ENCODE results near the gene PRSS35. TPM values are rescaled to one million over a fixed set of nuclear protein-coding genes. Genes with fewer than 3 reads are reported as not detected.

The PRSS35 gene
- total RNA-seq (2021; fragmentation: NEBNext Ultra II Directional; extraction: Animal tissue kit (Norgen Biotek cat#: 25700)): 2.3 and 2.9 TPM in 2 replicates
- polyA plus RNA-seq (2011; rRNA removed): 0.58 and 1.3 TPM in 2 replicates
- 1.2 TPM for polyA plus RNA-seq (2011; cell fraction: cytosol; rRNA removed)
- 0.46 TPM for polyA plus RNA-seq (2011; cell fraction: nucleus; rRNA removed)
- 2.7 to 3.2 TPM (median 3.0 TPM) in 4 replicates for polyA plus RNA-seq (2012, experiment 1 of 2)
- 0.41 TPM for polyA plus RNA-seq (2012, experiment 2 of 2)
- polyA plus RNA-seq (2013, experiment 1 of 2): 2.6 TPM
- polyA plus RNA-seq (2013, experiment 2 of 2): 2.9 TPM
- 1.3 and 2.1 TPM in 2 replicates for polyA minus RNA-seq (2011; rRNA and poly(A)+ RNA removed)
- polyA minus RNA-seq (2011; cell fraction: cytosol; rRNA and poly(A)+ RNA removed): 0.73 TPM
- 0.80 TPM for polyA minus RNA-seq (2011; cell fraction: nucleus; rRNA and poly(A)+ RNA removed)
- long read RNA-seq, experiment 1, partial matches to known transcripts: 6 of 7 reads
- long read RNA-seq, experiment 1, other reads (novel, unspliced or antisense): 0 of 7 reads
- long read RNA-seq, experiment 2, partial matches to known transcripts: 0 of 7 reads
- long read RNA-seq, experiment 2, other reads (novel, unspliced or antisense): 4 of 7 reads

GRCh38 chr6:83511901-83512681, at the start of gene PRSS35:
Gene PRSS35, plus strand, starts transcription at chr6:83512534. Its CDS starts 10,908 bp downstream, at chr6:83523442.
- ChIA-PET CTCF (ENCODE audit: partially characterized antibody) (interaction anchor here (0.6 to 15.4 kb wide), 29 partner anchors 8 to 446 kb away, joined by 3 to 310 read pairs (median 4); partner anchors contain the start of genes DOP1A and UBE3D), POLR2A (ENCODE audit: partially characterized antibody) (interaction anchor here (0.9 to 2.0 kb wide), 3 partner anchors 82 to 294 kb away, joined by 3 to 7 read pairs (median 3); no protein-coding TSS in a partner anchor)
- FAIRE-seq (peak; percentile 42), DNase-seq (ENCODE audit: low read depth in 1 of 2, low spot score in 2 of 2) (peak; percentile 61 to 84)
- Histone ChIP-seq H3K27ac (ENCODE audit: low read depth, low read length) (no peak within 1 kb of the TSS), H3K79me2 (ENCODE audit: control insufficient read depth in 1 of 2, insufficient read depth in 2 of 2, low read length in 2 of 2) (no peaks in the 10 kb centered on the region), H4K5ac (ENCODE audit: insufficient read length, low read depth, low read length) (peak within 1 kb of the TSS; percentile 45), H2BK120ac (replicated peaks; ENCODE audit: low read depth, low read length) (peak within 1 kb of the TSS; percentile 76), H4K91ac (replicated peaks; ENCODE audit: insufficient read length, low read length) (no peak within 1 kb of the TSS), H3K27me3 (replicated peaks in 1 of 4; ENCODE audit: control insufficient read depth in 3 of 4, extremely low read depth in 1 of 4, insufficient read depth in 3 of 4, low read length in 3 of 4) (no peaks in the 10 kb centered on the region), H2AFZ (ENCODE audit: low read length) (peak within 1 kb of the TSS; percentile 99), H3K14ac (ENCODE audit: insufficient read length) (no peak within 1 kb of the TSS), H3K4ac (replicated peaks; ENCODE audit: insufficient read length, low read depth, low read length) (no peak within 1 kb of the TSS), H3K9ac (replicated peaks in 1 of 4; ENCODE audit: extremely low read depth in 1 of 4, low read depth in 3 of 4, low read length in 3 of 4) (peak within 1 kb of the TSS in 1 of 4 experiments; percentile 52; a peak in 1 of 7 replicates), H2AK5ac (ENCODE audit: low read depth, low read length) (no peak within 1 kb of the TSS), H3K4me1 (replicated peaks in 1 of 4; ENCODE audit: control insufficient read depth in 3 of 4, insufficient read depth in 4 of 4, low read length in 3 of 4) (peaks cover 0 to 3% (median 0%) of the 10 kb centered on the region in 4 experiments; a peak in 2 of 7 replicates), H3K79me1 (ENCODE audit: low read depth, low read length) (no peaks in the 10 kb centered on the region), H4K20me1 (replicated peaks in 1 of 2; ENCODE audit: control insufficient read depth in 1 of 2, insufficient read depth in 2 of 2, low read length in 2 of 2) (no peaks in the 10 kb centered on the region), H3K23me2 (ENCODE audit: low read depth, low read length) (peaks cover 10% of the 10 kb centered on the region), H4K8ac (ENCODE audit: extremely low read depth, insufficient read depth, low read length) (no peak within 1 kb of the TSS), H3K56ac (replicated peaks; ENCODE audit: insufficient read length, low read depth, low read length) (no peak within 1 kb of the TSS), H2BK20ac (ENCODE audit: low read length) (no peak within 1 kb of the TSS), H3K36me3 (ENCODE audit: control insufficient read depth in 2 of 4, insufficient read depth in 4 of 4, low read length in 3 of 4) (no peaks in the 10 kb centered on the region), H2BK12ac (ENCODE audit: low read depth, low read length) (peak within 1 kb of the TSS; percentile 80; the same call in 1 of the 2 replicates), H3K18ac (ENCODE audit: extremely low read depth, low read length) (peak within 1 kb of the TSS; percentile 71; the same call in 1 of the 2 replicates), H3K4me3 (ENCODE audit: extremely low read depth in 1 of 4, insufficient read depth in 2 of 4, low read depth in 3 of 4, low read length in 4 of 4) (peak within 1 kb of the TSS; percentile 65 to 86 (median 80)), H3K9me3 (ENCODE audit: insufficient read depth in 2 of 2, low read depth in 1 of 2, low read length in 1 of 2) (no peaks in the 10 kb centered on the region), H2BK5ac (ENCODE audit: low read depth, low read length) (0 out of 2 replicates have a peak within 1 kb of the TSS, but pooled peaks have one; percentile 60), H3K23ac (ENCODE audit: insufficient read length) (no peak within 1 kb of the TSS), H3K4me2 (ENCODE audit: insufficient read depth in 1 of 2, low read depth in 2 of 2, low read length in 2 of 2) (peak within 1 kb of the TSS; percentile 46 to 93), H2BK15ac (ENCODE audit: low read length) (no peak within 1 kb of the TSS)
- WGBS, 2 experiments (ENCODE audit: extremely low coverage in 1 of 2, insufficient coverage in 1 of 2, insufficient read length in 1 of 2, insufficient replicate concordance in 2 of 2, low coverage in 1 of 2, low lambda C conversion rate in 2 of 2, missing lambda C conversion rate in 1 of 2): 2% methylated on average over 22 of the region's 38 CpGs; no CpG with 5 or more reads in 1 of the 2 experiments
- TF ChIP-seq SIN3A (conservative IDR thresholded peaks at IDR 0.05 in 1 of 2, IDR thresholded peaks at IDR 0.05 in 1 of 2; ENCODE audit: low read depth in 1 of 2, low read length in 2 of 2) (peak in 1 of 2 experiments; percentile 83; a peak in 2 of 4 replicates), RBBP5 (IDR thresholded peaks at IDR 0.05; ENCODE audit: borderline replicate concordance, low read depth, low read length) (0 out of 2 replicates have a peak, but pooled peaks have one; percentile 40), SP1 (IDR thresholded peaks at IDR 0.05; ENCODE audit: low read depth, low read length) (no peak; the same call in 1 of the 2 replicates), TAF1 (IDR thresholded peaks at IDR 0.05; ENCODE audit: low read depth, low read length) (peak; percentile 55; the same call in 1 of the 2 replicates), MAX (IDR thresholded peaks at IDR 0.05) (peak; percentile 45), PHF8 (conservative IDR thresholded peaks at IDR 0.05; ENCODE audit: low read depth, low read length) (0 out of 2 replicates have a peak, but pooled peaks have one; percentile 25), KDM1A (IDR thresholded peaks at IDR 0.05; ENCODE audit: borderline replicate concordance, low read length) (0 out of 2 replicates have a peak, but pooled peaks have one; percentile 19)
